GM19328 (cell line): ENCODE results near the gene ECT2L.
A peak's percentile ranks its signal among the peaks of the same experiment; 100 is the strongest.

Experiments
- ATAC-seq: cut with Tn5 transposase; IDR thresholded peaks from one replicate; pipeline ENCODE4 v1.9.1; 2021; ENCODE audit warnings: mild to moderate bottlenecking, moderate library complexity; ENCODE audit not compliant: unreplicated experiment

ECT2L gene

GRCh38 chr6:138795809-138796603 lies at the start of gene ECT2L:
ECT2L (plus strand) TSS chr6:138796087; CDS start chr6:138813275, 17,188 bp downstream.
- ATAC-seq = no peak

DNA sequence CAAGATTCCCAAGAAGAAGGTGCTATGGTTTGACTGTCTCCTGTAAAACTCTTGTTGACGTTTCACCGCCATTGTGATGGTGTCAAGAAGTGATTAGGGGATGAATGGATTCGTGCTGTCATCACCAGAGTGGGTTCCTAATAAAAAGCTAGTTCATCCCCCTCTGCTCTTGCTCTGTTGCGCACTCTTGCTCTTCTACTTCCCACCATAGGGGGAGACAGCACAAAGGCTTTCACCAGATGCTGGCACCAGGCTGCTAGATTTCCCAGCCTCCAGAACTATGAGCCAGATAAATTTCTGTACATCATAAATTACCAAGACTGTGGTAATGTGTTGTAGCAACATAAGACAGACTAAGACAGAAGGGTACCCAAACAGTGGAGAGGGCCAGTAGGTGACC lies 43.9 kb upstream of the ECT2L start:
- ATAC-seq = no peak

GRCh38 chr6:138757136-138757535 lies 38.8 kb upstream of the ECT2L start:
- ATAC-seq = no peak

DNA sequence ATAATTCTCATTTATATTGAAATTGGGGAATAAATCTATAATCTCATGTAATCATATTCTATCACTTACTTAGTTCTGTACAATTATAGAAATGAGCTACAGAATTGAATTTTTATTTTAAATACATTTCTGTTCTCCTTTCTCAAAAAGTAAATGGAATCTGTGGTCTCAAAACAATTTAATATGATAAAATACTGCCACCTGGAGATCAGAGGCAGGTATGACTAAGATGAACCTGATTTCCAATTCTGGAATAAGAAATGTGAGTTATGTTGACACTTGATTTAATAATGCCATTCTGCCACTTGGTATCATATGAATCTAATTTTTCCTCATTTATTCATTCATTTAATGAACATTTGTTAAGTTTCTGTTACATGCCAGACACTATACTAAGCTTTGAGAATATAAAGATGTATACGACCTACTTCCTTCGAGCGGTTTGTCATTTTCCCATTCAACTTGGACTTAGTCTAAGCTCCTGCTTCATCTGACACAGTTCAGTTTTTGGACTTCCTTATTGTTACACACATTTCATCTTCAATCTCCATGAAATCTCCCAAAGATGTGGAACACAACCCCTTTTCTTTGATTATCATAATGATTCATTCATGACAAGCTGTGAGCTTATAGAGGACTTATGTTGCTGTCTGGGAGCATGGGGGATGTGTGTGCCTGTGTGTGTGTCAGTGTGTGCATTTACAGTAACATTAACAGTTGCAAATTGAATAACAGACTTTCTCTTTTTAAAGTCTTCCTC lies 29.8 kb upstream of the ECT2L start:
- ATAC-seq = no peak

DNA sequence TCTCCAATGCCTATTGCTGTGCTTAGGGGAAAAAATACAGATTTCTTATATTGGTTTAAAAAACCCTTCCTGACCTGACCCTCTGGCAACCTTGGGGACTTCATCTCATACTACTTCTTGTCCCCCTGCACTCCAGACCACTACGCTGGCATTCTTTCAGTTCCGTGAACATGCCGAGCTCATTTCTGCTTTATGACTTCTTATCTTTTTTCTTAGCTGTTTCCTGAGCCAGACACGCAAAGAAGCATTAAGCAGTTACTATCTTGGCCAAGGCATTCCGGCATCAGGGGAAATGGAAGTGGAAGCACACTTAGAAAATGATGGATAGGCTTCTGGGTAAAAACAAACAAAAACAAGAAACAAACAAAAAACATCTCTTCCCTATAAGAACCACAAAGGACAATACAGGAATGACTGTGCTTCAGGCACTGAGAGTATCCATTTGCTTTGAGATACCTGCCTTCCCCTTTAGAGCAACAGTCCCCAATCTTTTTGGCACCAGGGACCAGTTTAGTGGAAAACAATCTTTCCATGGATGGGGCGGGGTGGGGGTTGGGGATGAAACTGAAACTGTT lies 26.7 kb upstream of the ECT2L start:
- no peak for ATAC-seq

DNA sequence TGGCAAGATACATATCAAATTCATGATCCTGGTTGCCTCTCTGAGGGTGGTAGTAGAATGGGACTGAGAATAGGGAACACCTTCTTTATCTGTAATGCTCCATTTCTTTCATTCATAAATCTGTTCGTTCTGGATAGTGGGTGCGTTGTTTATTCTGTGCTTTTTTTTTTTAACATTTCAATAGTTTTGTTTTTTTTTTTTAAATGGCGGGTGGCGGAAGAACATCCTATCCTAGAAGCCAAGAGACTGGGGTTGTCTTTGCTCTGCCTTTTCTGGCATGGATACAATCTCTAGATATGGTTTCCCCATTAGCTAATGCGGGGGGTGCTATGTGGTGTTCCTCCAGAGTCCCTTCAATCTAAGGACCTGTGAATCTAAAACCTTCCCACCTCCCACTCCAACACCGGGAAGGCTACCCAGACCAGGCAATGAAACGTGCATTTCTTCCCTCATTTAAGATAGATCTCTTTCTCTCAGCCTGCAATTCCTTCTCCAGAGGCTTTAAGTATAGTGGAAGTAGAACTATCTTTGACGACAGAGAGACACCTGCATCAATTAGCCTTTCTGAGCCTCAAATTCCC lies 23.2 kb upstream of the ECT2L start:
- ATAC-seq = no peak

DNA sequence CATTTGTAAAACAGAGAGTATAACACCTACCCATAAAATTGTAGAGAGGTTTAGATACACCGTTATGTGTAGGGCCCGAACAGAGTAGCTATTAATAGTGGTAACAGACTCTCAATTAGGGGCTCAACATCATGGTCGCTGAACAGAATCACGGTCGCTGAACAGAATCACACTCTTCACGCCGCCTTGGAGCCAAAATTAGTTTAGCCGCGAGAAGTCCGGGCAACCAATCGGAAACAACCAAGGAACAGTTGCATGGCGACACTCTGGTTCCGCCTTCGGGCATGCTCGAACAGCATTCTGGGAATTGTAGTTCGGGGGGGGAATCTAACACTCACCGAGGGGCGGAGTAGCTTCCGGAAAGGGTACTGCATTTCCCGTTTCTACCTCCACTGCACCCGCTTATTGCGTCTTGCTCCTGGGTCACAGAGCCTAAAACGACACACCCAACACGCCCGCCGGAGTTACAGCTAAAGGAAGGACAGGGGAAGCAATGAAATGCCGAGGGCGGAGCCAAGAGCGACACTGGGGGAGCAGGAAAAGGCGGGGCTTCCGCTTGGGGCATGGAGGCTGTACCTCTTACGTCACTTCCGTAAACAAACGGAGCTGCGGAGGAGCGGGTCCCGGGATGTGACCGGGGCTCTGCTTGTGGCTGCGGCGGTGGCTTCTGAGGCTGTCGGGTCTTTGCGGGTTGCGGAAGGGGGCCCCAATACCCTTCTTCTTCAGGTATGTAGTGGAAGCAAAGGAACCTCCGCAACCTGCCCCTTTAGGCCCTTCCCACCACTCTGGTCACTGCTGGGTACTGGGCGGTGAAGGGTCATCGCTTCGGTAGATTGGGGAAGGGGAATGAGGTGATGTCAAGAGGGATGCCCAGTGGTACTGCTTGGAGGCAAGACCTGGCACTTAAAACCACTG lies 22.5 kb upstream of the ECT2L start, which contains the start of gene CCDC28A:
CCDC28A (plus strand) TSS at position 593 of the 915 bp plus-strand sequence. CDS start 2,352 bp downstream, outside the sequence.
- peak; percentile 91 for ATAC-seq

DNA sequence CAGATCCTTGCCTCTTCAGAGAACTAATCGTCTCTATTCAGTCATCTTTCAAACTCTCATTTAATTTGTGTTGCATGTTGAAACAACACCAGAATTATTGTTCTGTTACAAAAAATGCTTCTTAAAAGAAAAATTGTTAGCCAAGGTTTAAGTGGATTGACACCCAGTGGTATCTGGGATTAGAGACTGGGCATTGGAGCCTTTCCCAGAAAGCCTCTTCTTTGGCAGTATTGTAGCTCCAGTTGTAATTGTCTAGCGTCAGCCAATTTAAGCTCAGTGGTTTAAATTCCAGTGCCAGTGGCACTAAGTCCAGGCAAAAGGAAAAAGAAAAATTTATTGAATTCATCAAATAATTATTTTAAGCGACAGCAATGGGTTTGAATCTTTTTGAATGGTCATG lies 21.5 kb upstream of the ECT2L start:
- ATAC-seq = no peak

GRCh38 chr6:138776659-138777058 lies 19.2 kb upstream of the ECT2L start:
- no peak for ATAC-seq

- no peak for ATAC-seq
These were observed 17.6 kb upstream of the ECT2L start for GRCh38 chr6:138778331-138778730.

- no peak for ATAC-seq
These were observed 13.6 kb upstream of the ECT2L start for GRCh38 chr6:138782243-138782642.

DNA sequence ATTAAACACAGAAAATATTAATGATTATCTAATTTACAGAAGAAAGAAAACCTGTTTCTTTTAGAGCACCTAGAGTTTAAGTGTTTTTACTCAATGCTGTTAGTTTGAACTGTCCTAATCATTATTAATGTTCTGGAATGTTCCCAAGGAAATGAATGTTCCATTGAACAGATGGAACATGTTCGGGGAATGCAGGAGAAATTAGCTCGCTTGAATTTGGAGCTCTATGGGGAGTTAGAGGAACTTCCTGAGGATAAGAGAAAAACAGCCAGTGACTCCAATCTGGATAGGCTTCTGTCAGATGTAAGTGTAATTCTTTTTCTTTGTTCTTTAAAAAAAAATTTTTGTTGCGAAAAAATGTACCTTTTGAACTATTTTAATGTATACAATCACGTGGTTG lies 10.8 kb upstream of the ECT2L start:
- ATAC-seq = no peak

DNA sequence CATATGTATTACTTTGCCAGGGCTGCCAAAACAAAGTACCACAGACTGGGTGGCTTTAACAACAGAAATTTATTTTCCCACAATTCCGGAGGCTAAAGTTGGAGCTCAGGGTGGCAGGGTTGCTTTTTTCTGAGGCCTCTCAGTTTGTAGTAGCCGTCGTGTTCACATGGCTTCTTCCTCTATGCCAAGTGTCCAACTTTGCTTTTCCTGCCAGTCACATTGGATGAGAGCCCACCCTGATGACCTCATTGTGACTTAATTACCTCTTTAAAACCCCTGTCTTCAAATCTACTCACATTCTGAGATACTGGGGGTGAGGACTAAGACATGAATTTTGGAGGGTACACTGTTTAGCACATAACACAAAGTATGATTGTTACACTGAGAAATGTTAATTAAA lies 9.9 kb upstream of the ECT2L start:
- ATAC-seq = no peak

DNA sequence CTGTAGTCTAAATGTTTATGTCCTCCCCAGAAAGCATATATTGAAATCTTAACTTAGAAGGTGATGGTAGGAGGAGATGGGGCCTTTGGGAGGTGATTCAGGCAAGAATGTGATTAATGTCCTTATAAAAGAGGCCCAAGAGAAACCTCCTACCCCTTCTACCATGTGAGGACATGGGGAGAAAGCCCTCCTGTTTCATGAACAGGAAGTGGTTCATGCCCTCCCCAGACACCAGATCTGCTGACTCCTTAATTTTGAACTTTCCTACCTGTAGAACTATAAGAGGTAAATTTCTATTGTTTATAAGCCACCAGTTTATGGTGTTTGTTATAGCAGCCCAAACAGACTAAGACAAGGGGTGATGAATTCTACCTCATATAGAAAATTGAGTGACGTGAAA lies 8.7 kb upstream of the ECT2L start:
- no peak for ATAC-seq

GRCh38 chr6:138796771-138797170 lies 884 bp downstream of the ECT2L start:
- ATAC-seq = no peak

DNA sequence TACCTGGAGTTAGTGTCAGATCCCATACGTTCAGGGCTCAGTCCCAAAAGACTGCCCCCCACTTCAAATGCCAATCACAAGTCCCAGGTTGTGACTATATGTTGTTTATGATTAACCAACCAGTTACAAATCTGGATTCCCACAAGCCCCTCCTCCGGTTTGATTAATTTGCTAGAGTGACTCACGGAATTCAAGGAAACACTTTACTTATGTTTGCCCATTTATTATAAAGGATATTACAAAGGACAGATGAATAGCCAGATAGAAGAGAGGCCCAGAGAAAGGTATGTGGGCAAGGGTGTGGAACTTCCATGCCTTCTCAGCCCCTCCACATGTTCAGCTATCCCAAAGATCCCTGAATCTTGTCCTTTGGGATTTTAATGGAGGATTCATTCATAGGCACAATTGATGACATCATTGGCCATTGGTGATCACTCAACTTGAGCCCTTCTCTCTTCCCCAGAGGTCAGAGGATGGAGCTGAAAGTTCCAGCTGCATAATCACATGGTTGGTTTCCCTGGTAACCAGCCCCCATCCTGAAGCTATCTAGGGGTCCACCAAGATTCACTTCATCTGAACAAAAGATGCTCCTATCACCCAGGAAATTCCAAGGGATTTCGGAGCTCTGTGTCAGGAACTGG lies 2.0 kb downstream of the ECT2L start:
- ATAC-seq = no peak

DNA sequence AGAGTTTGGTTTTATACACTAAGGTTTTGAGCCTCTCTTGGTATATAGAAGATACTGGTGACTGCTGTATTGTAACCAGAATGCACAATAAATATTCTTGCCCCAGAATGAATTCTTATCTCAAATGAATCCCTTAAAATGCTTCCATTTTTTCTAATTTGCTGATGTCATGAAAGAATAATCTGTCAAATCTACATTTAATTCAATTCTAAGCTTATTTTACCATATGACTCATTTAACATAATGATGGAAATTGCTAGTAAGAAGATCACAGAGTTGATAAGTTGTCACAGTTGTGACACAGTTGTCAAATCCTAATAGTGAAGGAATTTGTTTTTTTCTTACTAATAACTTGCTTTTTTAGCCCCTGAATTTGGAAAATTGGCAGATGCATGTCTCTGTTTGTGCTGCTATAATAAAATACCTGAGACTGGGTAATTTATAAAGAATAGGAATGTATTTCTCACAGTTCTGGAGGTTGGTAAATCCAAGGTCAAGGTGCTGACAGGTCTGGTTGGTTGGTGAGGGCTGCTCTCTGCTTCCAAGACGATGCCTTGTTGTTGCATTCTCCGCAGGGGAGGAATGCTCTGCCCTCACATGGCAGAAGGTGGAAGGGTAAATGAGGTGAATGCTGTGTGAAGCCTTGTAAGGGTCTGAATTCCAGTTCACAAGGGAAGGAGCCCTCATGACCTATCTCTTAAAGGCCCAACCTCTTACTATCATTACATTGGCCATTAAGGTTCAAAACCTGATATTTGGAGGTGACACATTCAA lies 4.7 kb downstream of the ECT2L start:
- ATAC-seq = no peak

- ATAC-seq = no peak
These were observed 7.4 kb downstream of the ECT2L start for GRCh38 chr6:138803331-138803730.

DNA sequence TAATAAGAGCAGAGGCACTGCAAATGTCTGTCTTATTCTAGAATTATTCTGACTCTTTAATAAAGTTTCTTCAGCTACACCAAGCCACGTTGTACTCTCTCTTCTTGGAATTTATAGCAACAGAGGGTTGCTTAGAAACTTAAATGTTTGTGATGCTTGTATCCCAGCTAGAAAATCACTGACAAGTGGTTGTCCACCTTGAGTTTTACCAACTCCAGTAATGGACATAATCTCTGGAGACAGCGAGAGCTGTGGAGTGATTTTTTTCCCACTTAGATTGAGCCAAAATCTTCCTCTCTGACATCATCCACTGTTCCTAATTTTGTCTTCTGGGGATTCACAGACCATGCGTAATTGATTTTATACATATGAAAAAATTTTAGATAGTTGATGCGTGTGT lies 8.0 kb downstream of the ECT2L start:
- no peak for ATAC-seq
